ENCODE measurements around the gene PRDM15. TPM values are rescaled to one million over a fixed set of nuclear protein-coding genes. Genes with fewer than 3 reads are reported as not detected.

The PRDM15 gene
- total RNA-seq, 2 experiments from 2014 or later = 19.7 to 30.2 TPM

DNA sequence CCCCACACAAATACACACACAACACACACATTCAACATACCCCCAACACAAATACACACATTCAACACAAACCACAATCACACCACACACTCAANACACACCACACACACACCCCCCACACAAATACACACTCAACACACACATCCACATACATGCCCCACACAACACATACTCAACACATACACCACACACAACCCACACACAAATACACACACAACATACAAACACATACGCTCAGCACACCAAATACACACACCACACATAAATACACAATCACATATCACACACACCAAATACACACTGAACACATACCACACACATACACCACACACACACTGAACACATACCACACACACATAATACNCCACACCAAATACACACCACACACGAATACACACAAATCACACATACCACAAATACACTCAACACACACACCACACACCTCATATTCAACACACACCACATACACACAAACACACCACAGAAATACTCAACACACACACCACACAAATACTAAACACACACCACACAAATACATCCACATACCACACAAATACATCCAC, 48.9 kb downstream of the PRDM15 start:
- H3K79me2 ChIP-seq (ENCODE audit: insufficient read depth, low read depth, low read length) = no peaks in the 10 kb centered on the region
- no peaks in the 10 kb centered on the region for H3K9me3 ChIP-seq (ENCODE audit: low read length)
- BruUV-seq (replicated peaks) = no TSS peak
- peaks cover 45% of the 10 kb centered on the region for H3K4me1 ChIP-seq (ENCODE audit: insufficient read depth, low read length, poor library complexity, severe bottlenecking)
- H3K4me2 ChIP-seq (ENCODE audit: low read length) = no peak overlapping the region
- no peak overlapping the region for H3K4me3 ChIP-seq (ENCODE audit: low read depth, low read length, poor library complexity, severe bottlenecking)
- no peak overlapping the region for H3K27ac ChIP-seq (ENCODE audit: low read depth, low read length, poor library complexity, severe bottlenecking)
- no peaks in the 10 kb centered on the region for H3K9me2 ChIP-seq (ENCODE audit: insufficient read depth, low read length)
- no peak for TF ChIP-seq EZH2phosphoT487 (IDR thresholded peaks at IDR 0.05; ENCODE audit: borderline replicate concordance, low read depth, low read length)
- TF ChIP-seq, protein P1, sequence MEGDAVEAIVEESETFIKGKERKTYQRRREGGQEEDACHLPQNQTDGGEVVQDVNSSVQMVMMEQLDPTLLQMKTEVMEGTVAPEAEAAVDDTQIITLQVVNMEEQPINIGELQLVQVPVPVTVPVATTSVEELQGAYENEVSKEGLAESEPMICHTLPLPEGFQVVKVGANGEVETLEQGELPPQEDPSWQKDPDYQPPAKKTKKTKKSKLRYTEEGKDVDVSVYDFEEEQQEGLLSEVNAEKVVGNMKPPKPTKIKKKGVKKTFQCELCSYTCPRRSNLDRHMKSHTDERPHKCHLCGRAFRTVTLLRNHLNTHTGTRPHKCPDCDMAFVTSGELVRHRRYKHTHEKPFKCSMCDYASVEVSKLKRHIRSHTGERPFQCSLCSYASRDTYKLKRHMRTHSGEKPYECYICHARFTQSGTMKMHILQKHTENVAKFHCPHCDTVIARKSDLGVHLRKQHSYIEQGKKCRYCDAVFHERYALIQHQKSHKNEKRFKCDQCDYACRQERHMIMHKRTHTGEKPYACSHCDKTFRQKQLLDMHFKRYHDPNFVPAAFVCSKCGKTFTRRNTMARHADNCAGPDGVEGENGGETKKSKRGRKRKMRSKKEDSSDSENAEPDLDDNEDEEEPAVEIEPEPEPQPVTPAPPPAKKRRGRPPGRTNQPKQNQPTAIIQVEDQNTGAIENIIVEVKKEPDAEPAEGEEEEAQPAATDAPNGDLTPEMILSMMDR (conservative IDR thresholded peaks at IDR 0.05; ENCODE audit: low read length) = no peak
- no peak overlapping the region for H2AFZ ChIP-seq (ENCODE audit: low read length)
- ChIA-PET CTCF (ENCODE audit: unreplicated experiment) (no interaction called here), POLR2A (interaction anchor here (0.6 kb wide), 1 partner anchor 35 kb away, joined by 4 read pairs; no protein-coding TSS in a partner anchor)
- intact Hi-C loops (cut with micrococcal nuclease; ENCODE audit: unreplicated experiment) = no loop called here
- no peak for DNase-seq (ENCODE audit: low spot score)
- no peaks in the 10 kb centered on the region for H4K20me1 ChIP-seq (ENCODE audit: insufficient read depth, low read length)
- peaks cover 51% of the 10 kb centered on the region for H3K36me3 ChIP-seq (ENCODE audit: insufficient read depth, low read length)

DNA sequence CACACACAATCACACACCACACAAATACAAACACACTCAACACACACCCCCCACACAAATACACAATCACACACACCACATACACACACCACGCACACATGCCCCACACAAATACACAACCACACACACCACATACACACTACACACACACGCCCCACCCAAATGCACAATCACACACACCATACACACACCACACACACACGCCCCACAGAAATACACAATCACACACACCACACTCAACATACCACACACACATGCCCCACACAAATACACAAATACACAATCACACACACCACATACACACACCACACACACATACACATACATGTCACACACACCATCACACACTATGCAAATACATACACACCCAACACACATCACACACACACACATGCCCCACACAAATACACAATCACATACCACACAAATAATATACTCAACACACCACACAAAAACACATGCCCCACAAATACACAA, 50.2 kb downstream of the PRDM15 start:
- Histone ChIP-seq H2AFZ (ENCODE audit: low read length) (no peak overlapping the region), H4K20me1 (ENCODE audit: insufficient read depth, low read length) (no peaks in the 10 kb centered on the region), H3K4me3 (ENCODE audit: low read depth, low read length, poor library complexity, severe bottlenecking) (no peak overlapping the region), H3K79me2 (ENCODE audit: insufficient read depth, low read depth, low read length) (no peaks in the 10 kb centered on the region), H3K4me2 (ENCODE audit: low read length) (no peak overlapping the region), H3K9me3 (ENCODE audit: low read length) (no peaks in the 10 kb centered on the region), H3K4me1 (ENCODE audit: insufficient read depth, low read length, poor library complexity, severe bottlenecking) (peaks cover 32% of the 10 kb centered on the region), H3K36me3 (ENCODE audit: insufficient read depth, low read length) (peaks cover 50% of the 10 kb centered on the region), H3K9me2 (ENCODE audit: insufficient read depth, low read length) (no peaks in the 10 kb centered on the region), H3K27ac (ENCODE audit: low read depth, low read length, poor library complexity, severe bottlenecking) (peak overlapping the region; percentile 20)
- intact Hi-C loops (cut with micrococcal nuclease; ENCODE audit: unreplicated experiment) = no loop called here
- DNase-seq (ENCODE audit: low spot score) = no peak
- ChIA-PET CTCF (ENCODE audit: unreplicated experiment) (no interaction called here), POLR2A (no interaction called here)
- TF ChIP-seq EZH2phosphoT487 (IDR thresholded peaks at IDR 0.05; ENCODE audit: borderline replicate concordance, low read depth, low read length) = no peak
- TF ChIP-seq, protein P1 (conservative IDR thresholded peaks at IDR 0.05; ENCODE audit: low read length) = no peak
- BruUV-seq (replicated peaks) = no TSS peak
